Spleen (tissue), 11 donors: ENCODE data around the gene SNX24. TPM values are rescaled to one million over a fixed set of nuclear protein-coding genes. Genes with fewer than 3 reads are reported as not detected.

Source experiments
- DNase-seq: peaks from one replicate; pipeline ENCODE4 v3.0.0-alpha.2; 2020
- H3K27ac ChIP-seq, 8 donors: fragments of 200-600 bp; sonication (generic) in 7 of 8; 1 replicate in 4 of 8; 2 replicates in 4 of 8; pipeline versions ENCODE4 v1.5.0 to v1.8.0; 2016 to 2021; ENCODE audit warnings: inconsistent platforms in 4 of 8, mild to moderate bottlenecking in 4 of 8, moderate library complexity in 1 of 8
- H3K27me3 ChIP-seq, 7 donors: fragments of 200-600 bp; sonication (generic) in 6 of 7; replicated peaks in 1 of 7; 1 replicate in 4 of 7; 2 replicates in 3 of 7; pipeline versions ENCODE4 v1.5.0 to v1.8.0; 2016 to 2021; ENCODE audit warnings: inconsistent platforms in 3 of 7, mild to moderate bottlenecking in 1 of 7
- H3K36me3 ChIP-seq, 6 donors: fragments of 200-600 bp; sonication (generic) in 5 of 6; 1 replicate in 4 of 6; 2 replicates in 2 of 6; pipeline versions ENCODE4 v1.5.0 to v1.8.0; 2016 to 2021; ENCODE audit warnings: inconsistent platforms in 2 of 6
- H3K4me1 ChIP-seq, 6 donors: fragments of 200-600 bp; sonication (generic) in 5 of 6; 1 replicate in 3 of 6; 2 replicates in 3 of 6; pipeline versions ENCODE4 v1.5.0 to v1.8.0; 2016 to 2021; ENCODE audit warnings: inconsistent platforms in 3 of 6
- H3K4me3 ChIP-seq, 8 donors: fragments of 200-600 bp; sonication (generic) in 7 of 8; 1 replicate in 4 of 8; 2 replicates in 4 of 8; pipeline versions ENCODE4 v1.5.0 to v1.8.0; 2016 to 2021; ENCODE audit warnings: inconsistent platforms in 4 of 8, mild to moderate bottlenecking in 4 of 8, moderate library complexity in 2 of 8
- H3K9me3 ChIP-seq, 8 donors: fragments of 200-600 bp; sonication (generic) in 7 of 8; 1 replicate in 4 of 8; 2 replicates in 4 of 8; pipeline versions ENCODE4 v1.5.0 to v1.8.0; 2016 to 2021; ENCODE audit warnings: inconsistent platforms in 4 of 8
- POLR2A ChIP-seq, 3 donors: fragments of 450-650 bp; IDR thresholded peaks; one replicate each; pipeline ENCODE4 v1.5.1; 2017; ENCODE audit warnings: antibody characterized with exemption in 3 of 3, mild to moderate bottlenecking in 1 of 3
- POLR2AphosphoS5 ChIP-seq, 3 donors: sonication (generic); formaldehyde crosslinking; IDR thresholded peaks; one replicate each; pipeline ENCODE4 v1.5.1; 2017; ENCODE audit warnings: antibody characterized with exemption in 3 of 3
- WGBS, 5 donors: extraction: QIAGEN DNeasy Blood & Tissue Kit in 3 of 5; methylation state at CpG; one replicate each; pipeline versions ENCODE4 v1.1.5 to v1.1.7; 2013 to 2018; 5-methylcytosine and 5-hydroxymethylcytosine counted together
- intact Hi-C: fragments of 100-400 bp; cut with DNase I; formaldehyde crosslinking; loops from one replicate; pipeline ENCODE4 v1.15.0; 2023; ENCODE audit warnings: low total_unique reads
- polyA plus RNA-seq, 3 donors: library from polyadenylated mRNA; stranded (reverse); fragments of 200-250 nt; gene quantifications; one replicate each; pipeline ENCODE4 v1.2.1, GENCODE V29; 2013
- total RNA-seq, 7 donors: library from RNA; depleted of rRNA in 3 of 7; stranded (reverse); fragments of >200 nt in 3 of 7; fragmentation: NEBNext Ultra II Directional in 4 of 7; extraction: Animal tissue kit (Norgen Biotek cat#: 25700) in 4 of 7; gene quantifications; one replicate each; pipeline versions ENCODE4 v1.1.0 to v1.2.1, GENCODE V29; 2016 to 2021
- TF ChIP-seq, protein P1 (sequence below), 11 experiments: fragments of 200-600 bp in 7 of 11; fragments of 450-650 bp in 4 of 11; sonication (generic) in 4 of 11; IDR thresholded peaks in 8 of 11; conservative IDR thresholded peaks in 3 of 11; 1 replicate in 7 of 11; 2 replicates in 4 of 11; pipeline versions ENCODE4 v1.4.0 to v1.8.0; 2016 to 2021; ENCODE audit warnings: antibody characterized with exemption in 11 of 11, inconsistent platforms in 4 of 11, mild to moderate bottlenecking in 1 of 11
- donor health status: healthy with polysubstance abuse.
- donor health status: DM: no; HTN: no; CAD: no; lungs with moderate emphysema.
- donor health status: DM: no; HTN: no; CAD: no.
- donor health status: Bipolar disorder and iron deficiency.
- donor health status: healthy.
- donor health status: DM: no; HTN: no; CAD: no.
- donor health status: DM: yes; HTN: yes; CAD: no.

The SNX24 gene
- total and polyA plus RNA-seq, 10 donors: 5.2 to 17.4 (median 11.7) TPM

DNA sequence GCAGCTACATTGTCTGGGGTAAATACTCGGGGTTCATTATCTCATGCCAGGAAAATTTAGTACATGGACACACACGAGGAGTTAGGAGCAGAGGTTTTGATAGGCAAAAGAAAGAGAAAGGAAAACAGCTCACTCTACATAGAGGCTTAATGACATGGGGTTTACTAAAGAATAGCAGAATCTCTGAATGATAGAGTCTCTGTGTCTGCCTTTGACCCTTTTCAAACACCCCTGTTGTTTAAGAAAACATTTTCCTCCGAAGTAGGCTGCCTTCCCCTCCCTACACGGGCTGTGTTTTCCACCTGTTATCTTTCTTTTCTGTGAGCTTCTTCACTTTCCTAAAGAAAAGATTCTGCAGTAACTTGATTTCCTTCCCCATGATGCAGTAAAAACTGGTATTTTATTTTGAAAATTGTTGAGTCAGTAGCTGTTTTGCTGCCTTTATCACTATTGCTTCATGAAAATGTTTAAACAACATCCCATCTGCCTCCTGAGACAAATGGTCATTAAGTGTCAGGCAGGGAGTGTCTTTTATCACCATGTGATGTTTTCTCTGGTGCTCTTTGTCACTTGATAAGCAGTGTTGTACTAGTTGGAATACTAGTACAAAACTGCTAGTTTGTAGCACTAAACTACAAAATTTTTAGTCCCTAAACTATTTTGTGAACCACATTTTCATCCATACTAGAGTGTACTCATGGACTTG lies 114.5 kb downstream of the SNX24 start:
- intact Hi-C loops: no loop called here
- TF ChIP-seq POLR2A (IDR thresholded peaks at IDR 0.05): no peak

DNA sequence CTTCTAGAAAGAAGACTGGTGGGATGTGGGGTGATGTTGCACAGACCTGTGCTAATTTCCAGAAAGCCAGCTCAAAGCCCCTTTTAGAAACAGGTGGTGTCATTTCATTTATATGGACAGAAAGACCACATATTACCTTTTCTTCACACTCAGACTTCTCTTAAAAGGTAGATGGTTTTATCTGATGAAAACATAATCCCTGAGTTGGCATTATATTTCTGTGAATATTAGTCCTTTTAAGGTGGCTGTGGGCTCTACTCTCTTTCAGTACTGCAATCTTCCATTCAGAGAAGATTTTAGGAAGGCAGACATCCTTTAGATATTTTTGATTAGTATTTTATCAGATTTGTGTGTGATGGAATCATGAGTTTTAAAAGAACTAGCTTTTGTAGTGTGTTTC lies 117.9 kb downstream of the SNX24 start:
- Histone ChIP-seq H3K9me3 (peaks cover 0 to 6% (median under 1%) of the 10 kb centered on the region in 8 donors), H3K27me3 (no peaks in the 10 kb centered on the region), H3K4me1 (peaks cover 0 to 3% (median 0%) of the 10 kb centered on the region in 6 donors), H3K4me3 (no peak overlapping the region), H3K27ac (no peak overlapping the region), H3K36me3 (no peaks in the 10 kb centered on the region)
- intact Hi-C loops: no loop called here
- TF ChIP-seq POLR2A (IDR thresholded peaks at IDR 0.05): no peak
- TF ChIP-seq POLR2AphosphoS5 (IDR thresholded peaks at IDR 0.05): no peak
- TF ChIP-seq, protein P1, sequence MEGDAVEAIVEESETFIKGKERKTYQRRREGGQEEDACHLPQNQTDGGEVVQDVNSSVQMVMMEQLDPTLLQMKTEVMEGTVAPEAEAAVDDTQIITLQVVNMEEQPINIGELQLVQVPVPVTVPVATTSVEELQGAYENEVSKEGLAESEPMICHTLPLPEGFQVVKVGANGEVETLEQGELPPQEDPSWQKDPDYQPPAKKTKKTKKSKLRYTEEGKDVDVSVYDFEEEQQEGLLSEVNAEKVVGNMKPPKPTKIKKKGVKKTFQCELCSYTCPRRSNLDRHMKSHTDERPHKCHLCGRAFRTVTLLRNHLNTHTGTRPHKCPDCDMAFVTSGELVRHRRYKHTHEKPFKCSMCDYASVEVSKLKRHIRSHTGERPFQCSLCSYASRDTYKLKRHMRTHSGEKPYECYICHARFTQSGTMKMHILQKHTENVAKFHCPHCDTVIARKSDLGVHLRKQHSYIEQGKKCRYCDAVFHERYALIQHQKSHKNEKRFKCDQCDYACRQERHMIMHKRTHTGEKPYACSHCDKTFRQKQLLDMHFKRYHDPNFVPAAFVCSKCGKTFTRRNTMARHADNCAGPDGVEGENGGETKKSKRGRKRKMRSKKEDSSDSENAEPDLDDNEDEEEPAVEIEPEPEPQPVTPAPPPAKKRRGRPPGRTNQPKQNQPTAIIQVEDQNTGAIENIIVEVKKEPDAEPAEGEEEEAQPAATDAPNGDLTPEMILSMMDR (IDR thresholded peaks at IDR 0.05 in 8 of 11, conservative IDR thresholded peaks at IDR 0.05 in 3 of 11): no peak
- DNase-seq: no peak

More for the DNA sequence above, 114.5 kb downstream of the SNX24 start:
- Histone ChIP-seq H3K4me1 (no peaks in the 10 kb centered on the region), H3K27ac (no peak overlapping the region), H3K4me3 (no peak overlapping the region), H3K36me3 (peaks cover 0 to 9% (median 0%) of the 10 kb centered on the region in 6 donors), H3K27me3 (no peaks in the 10 kb centered on the region), H3K9me3 (peaks cover 0 to 25% (median 19%) of the 10 kb centered on the region in 8 donors)
- 45 to 62% (median 57%) methylated on average over 4 of the region's 4 CpGs for WGBS, 5 donors
- DNase-seq: no peak

DNA sequence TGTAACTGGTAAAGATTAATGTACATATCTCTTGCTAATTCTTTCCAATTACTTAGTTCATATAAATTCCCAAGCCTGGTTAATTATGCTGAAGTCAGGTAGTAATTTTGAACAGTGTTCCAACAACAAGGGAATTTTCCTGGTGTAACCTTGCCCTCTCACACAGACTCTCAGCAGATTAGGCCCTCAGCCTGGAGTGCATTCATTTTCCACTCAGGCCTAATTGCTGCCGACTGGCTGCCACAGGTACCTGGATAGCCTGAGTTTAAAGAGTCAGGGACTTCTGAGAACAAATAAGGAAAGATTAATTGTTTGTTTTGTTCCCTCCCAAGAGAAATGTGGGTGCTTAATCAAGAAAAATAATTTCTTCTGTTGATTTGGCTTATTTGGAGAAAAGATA lies 119.7 kb downstream of the SNX24 start:
- intact Hi-C loops: no loop called here
- no peaks in the 10 kb centered on the region for H3K36me3 ChIP-seq

DNA sequence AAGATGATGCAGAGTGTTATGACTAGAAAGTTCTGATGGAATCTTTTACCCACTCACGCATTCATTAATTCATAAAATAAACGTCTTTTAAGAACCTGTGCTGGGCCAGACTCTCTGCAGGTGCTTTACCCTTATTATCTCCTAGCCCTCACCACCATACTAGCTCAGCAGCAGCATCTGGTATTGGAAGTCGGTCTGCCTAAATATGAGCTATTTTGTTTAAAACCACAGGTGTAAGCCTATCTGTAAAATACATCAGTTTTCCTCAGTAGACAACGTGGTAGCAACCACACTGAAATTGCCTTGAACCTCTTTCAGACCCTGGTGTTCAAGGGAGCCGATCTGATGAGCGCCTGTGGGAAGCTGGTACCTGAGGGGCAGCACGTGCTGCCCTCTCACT lies 121.7 kb downstream of the SNX24 start:
- intact Hi-C loops: no loop called here
- no peak overlapping the region for H3K27ac ChIP-seq
- H3K27me3 ChIP-seq: no peaks in the 10 kb centered on the region
- no peaks in the 10 kb centered on the region for H3K9me3 ChIP-seq
- peaks cover 0 to 3% (median 0%) of the 10 kb centered on the region in 6 donors for H3K4me1 ChIP-seq
- no peaks in the 10 kb centered on the region for H3K36me3 ChIP-seq
- H3K4me3 ChIP-seq: no peak overlapping the region
- no peak for TF ChIP-seq POLR2AphosphoS5 (IDR thresholded peaks at IDR 0.05)
- TF ChIP-seq, protein P1 (IDR thresholded peaks at IDR 0.05 in 8 of 11, conservative IDR thresholded peaks at IDR 0.05 in 3 of 11): no peak
- TF ChIP-seq POLR2A (IDR thresholded peaks at IDR 0.05): no peak
- no peak for DNase-seq
- WGBS, 5 donors: 82 to 90% (median 87%) methylated on average over 7 of the region's 7 CpGs

More for the DNA sequence above, 119.7 kb downstream of the SNX24 start:
- Histone ChIP-seq H3K4me3 (no peak overlapping the region), H3K9me3 (no peaks in the 10 kb centered on the region), H3K27ac (no peak overlapping the region), H3K27me3 (no peaks in the 10 kb centered on the region), H3K4me1 (peaks cover 0 to 3% (median 0%) of the 10 kb centered on the region in 6 donors)
- no peak for TF ChIP-seq POLR2A (IDR thresholded peaks at IDR 0.05)
- no peak for TF ChIP-seq POLR2AphosphoS5 (IDR thresholded peaks at IDR 0.05)
- TF ChIP-seq, protein P1 (IDR thresholded peaks at IDR 0.05 in 8 of 11, conservative IDR thresholded peaks at IDR 0.05 in 3 of 11): no peak
- WGBS, 5 donors: 58 to 84% (median 81%) methylated on average over 1 of the region's 1 CpG
- no peak for DNase-seq
